Renal cortical epithelial cell (primary cell): ENCODE data around the gene GCSAM. TPM values are rescaled to one million over a fixed set of nuclear protein-coding genes. Genes with fewer than 3 reads are reported as not detected.

Experiments used
- DNase-seq: peaks from one replicate; pipeline ENCODE4 v3.0.0-alpha.2; 2011; ENCODE audit warnings: low read depth
- total RNA-seq: library from RNA; depleted of rRNA; stranded (reverse); fragments of >200 nt; gene quantifications from 2 replicates; pipeline ENCODE4 v1.2.3, GENCODE V29; 2014

Gene GCSAM
- total RNA-seq, 1 donor from 2014 or later: not detected

- no peak for DNase-seq
These were observed 3.0 kb downstream of the GCSAM start for GRCh38 chr3:112129925-112130637.

GRCh38 chr3:112128843-112129727, 4.0 kb downstream of the GCSAM start:
- no peak for DNase-seq

- no peak for DNase-seq
These were observed 5.2 kb downstream of the GCSAM start for GRCh38 chr3:112127522-112128494.

GRCh38 chr3:112126511-112126911, 6.5 kb downstream of the GCSAM start:
- DNase-seq: peak; percentile 79

- no peak for DNase-seq
These were observed 8.0 kb downstream of the GCSAM start for GRCh38 chr3:112124907-112125607.

GRCh38 chr3:112123548-112123947, 9.5 kb downstream of the GCSAM start:
- DNase-seq: no peak

GRCh38 chr3:112122870-112123269, 10.2 kb downstream of the GCSAM start:
- DNase-seq: no peak

- no peak for DNase-seq
These were observed 11.2 kb downstream of the GCSAM start for GRCh38 chr3:112121577-112122547.

- DNase-seq: no peak
These were observed 12.8 kb downstream of the GCSAM start for GRCh38 chr3:112119962-112120836.

- no peak for DNase-seq
These were observed 15.0 kb downstream of the GCSAM start for GRCh38 chr3:112117841-112118571.

- no peak for DNase-seq
These were observed 15.6 kb downstream of the GCSAM start for GRCh38 chr3:112117415-112117814.

- no peak for DNase-seq
These were observed 16.3 kb downstream of the GCSAM start for GRCh38 chr3:112116748-112117186.

GRCh38 chr3:112115806-112116383, 17.2 kb downstream of the GCSAM start:
- DNase-seq: no peak

GRCh38 chr3:112115161-112115739, 17.8 kb downstream of the GCSAM start:
- DNase-seq: no peak

GRCh38 chr3:112114576-112115160, 18.4 kb downstream of the GCSAM start:
- no peak for DNase-seq

- DNase-seq: peak; percentile 71
These were observed 21.2 kb downstream of the GCSAM start for GRCh38 chr3:112111785-112112402.

GRCh38 chr3:112109322-112109721, 23.7 kb downstream of the GCSAM start:
- peak; percentile 36 for DNase-seq
